Small intestine (tissue), 7 donors: ENCODE results near the gene ST14. TPM values are rescaled to one million over a fixed set of nuclear protein-coding genes. Genes with fewer than 3 reads are reported as not detected.

Experiments
- DNase-seq, 2 donors: peaks; one replicate each; pipeline versions ENCODE4 v3.0.0 to v3.0.0-alpha.2; 2013
- FAIRE-seq: peaks from 2 replicates; lab custom pipeline; 2012; peaks lifted over from hg19 to GRCh38; lab: Jason Lieb, UNC
- H3K27ac ChIP-seq, 3 donors: one replicate each; pipeline ENCODE4 v1.5.1; 2013; ENCODE audit warnings: low read length in 2 of 3, mild to moderate bottlenecking in 2 of 3, control low read depth in 1 of 3, inconsistent platforms in 1 of 3, low read depth in 1 of 3, moderate library complexity in 1 of 3
- H3K27me3 ChIP-seq, 3 donors: one replicate each; pipeline ENCODE4 v1.6.1; 2013; ENCODE audit warnings: low read length in 3 of 3, inconsistent platforms in 1 of 3; ENCODE audit not compliant: control insufficient read depth in 3 of 3, insufficient read depth in 3 of 3
- H3K36me3 ChIP-seq, 3 donors: one replicate each; pipeline ENCODE4 v1.6.1; 2013; ENCODE audit warnings: low read length in 3 of 3, inconsistent platforms in 1 of 3, low read depth in 1 of 3, mild to moderate bottlenecking in 1 of 3, moderate library complexity in 1 of 3; ENCODE audit not compliant: control insufficient read depth in 3 of 3, insufficient read depth in 2 of 3
- H3K4me1 ChIP-seq, 3 donors: one replicate each; pipeline ENCODE4 v1.6.1; 2013; ENCODE audit warnings: low read length in 2 of 3, inconsistent platforms in 1 of 3, low read depth in 1 of 3, mild to moderate bottlenecking in 1 of 3, moderate library complexity in 1 of 3; ENCODE audit not compliant: control insufficient read depth in 3 of 3, insufficient read depth in 2 of 3
- H3K4me3 ChIP-seq, 3 donors: one replicate each; pipeline ENCODE4 v1.5.1; 2013; ENCODE audit warnings: low read length in 3 of 3, control low read depth in 1 of 3, inconsistent platforms in 1 of 3, low read depth in 1 of 3, mild to moderate bottlenecking in 1 of 3, moderate library complexity in 1 of 3
- H3K9me3 ChIP-seq, 2 donors: one replicate each; pipeline ENCODE4 v1.6.1; 2013; ENCODE audit warnings: low read depth in 1 of 2, low read length in 1 of 2; ENCODE audit not compliant: control insufficient read depth in 2 of 2, insufficient read depth in 1 of 2
- WGBS, 3 donors: extraction: QIAGEN DNeasy Blood & Tissue Kit; methylation state at CpG; one replicate each; pipeline ENCODE4 v1.1.7; 2013; 5-methylcytosine and 5-hydroxymethylcytosine counted together
- polyA plus RNA-seq, 4 donors: library from polyadenylated mRNA; stranded (reverse) in 3 of 4; unstranded in 1 of 4; fragments of 200-250 nt in 3 of 4; fragments of 120-200 nt in 1 of 4; gene quantifications; one replicate each; pipeline versions ENCODE4 v1.2.1 to v1.2.3, GENCODE V29; 2013
- donor health status: healthy with polysubstance abuse.
- donor health status: control.
- donor health status: control.
- donor health status: Bipolar disorder and iron deficiency.
- donor health status: healthy.

ST14 gene
- polyA plus RNA-seq, 4 donors = 97.8 to 259 (median 143) TPM

- Histone ChIP-seq H3K4me1 (peaks cover 0 to 18% (median 5%) of the 10 kb centered on the region in 3 donors), H3K27ac (no peak overlapping the region), H3K36me3 (no peaks in the 10 kb centered on the region), H3K27me3 (no peaks in the 10 kb centered on the region), H3K4me3 (no peak overlapping the region), H3K9me3 (no peaks in the 10 kb centered on the region)
- FAIRE-seq (no peak), DNase-seq (no peak)
- 64 to 77% (median 70%) methylated on average over 7 of the region's 7 CpGs for WGBS, 3 donors
These were observed 8.8 kb upstream of the ST14 start for GRCh38 chr11:130150790-130151189.

GRCh38 chr11:130151196-130151595, 8.4 kb upstream of the ST14 start:
- Histone ChIP-seq H3K4me3 (no peak overlapping the region), H3K9me3 (no peaks in the 10 kb centered on the region), H3K36me3 (no peaks in the 10 kb centered on the region), H3K27me3 (no peaks in the 10 kb centered on the region), H3K27ac (no peak overlapping the region), H3K4me1 (peaks cover 0 to 14% (median 5%) of the 10 kb centered on the region in 3 donors)
- DNase-seq (no peak), FAIRE-seq (no peak)
- 76 to 77% (median 76%) methylated on average over 1 of the region's 1 CpG for WGBS, 3 donors

- Histone ChIP-seq H3K4me1 (peaks cover 0 to 4% (median 0%) of the 10 kb centered on the region in 3 donors), H3K27ac (no peak overlapping the region), H3K9me3 (no peaks in the 10 kb centered on the region), H3K4me3 (no peak overlapping the region), H3K36me3 (peaks cover 0 to 7% (median 0%) of the 10 kb centered on the region in 3 donors), H3K27me3 (peaks cover 0 to 5% (median 0%) of the 10 kb centered on the region in 3 donors)
- no peak for FAIRE-seq
- 77 to 83% (median 78%) methylated on average over 11 of the region's 11 CpGs for WGBS, 3 donors
- no peak for DNase-seq
These were observed 3.2 kb upstream of the ST14 start for GRCh38 chr11:130156108-130157022.

GRCh38 chr11:130157101-130157500, 2.5 kb upstream of the ST14 start:
- no peak for FAIRE-seq

GRCh38 chr11:130157840-130158239, 1.7 kb upstream of the ST14 start:
- peaks cover 0 to 5% (median 0%) of the 10 kb centered on the region in 3 donors for H3K27me3 ChIP-seq
- H3K27ac ChIP-seq = no peak overlapping the region
- H3K4me1 ChIP-seq = peaks cover 0 to 15% (median 0%) of the 10 kb centered on the region in 3 donors
- no peak overlapping the region for H3K4me3 ChIP-seq
- no peaks in the 10 kb centered on the region for H3K9me3 ChIP-seq
- FAIRE-seq (no peak), DNase-seq (no peak)
- peaks cover 0 to 16% (median 0%) of the 10 kb centered on the region in 3 donors for H3K36me3 ChIP-seq
- WGBS, 3 donors = 73 to 88% (median 77%) methylated on average over 3 of the region's 3 CpGs

More at GRCh38 chr11:130157101-130157500, 2.5 kb upstream of the ST14 start:
- Histone ChIP-seq H3K4me1 (peaks cover 0 to 8% (median 0%) of the 10 kb centered on the region in 3 donors), H3K4me3 (no peak overlapping the region), H3K27ac (no peak overlapping the region), H3K36me3 (peaks cover 0 to 13% (median 0%) of the 10 kb centered on the region in 3 donors), H3K9me3 (no peaks in the 10 kb centered on the region), H3K27me3 (peaks cover 0 to 5% (median 0%) of the 10 kb centered on the region in 3 donors)
- WGBS, 3 donors = 90 to 95% (median 92%) methylated on average over 8 of the region's 8 CpGs
- no peak for DNase-seq

- FAIRE-seq (no peak), DNase-seq (peak in 1 of 2 donors; percentile 18)
These were observed 443 bp upstream of the ST14 start for GRCh38 chr11:130159139-130159538.

GRCh38 chr11:130160498-130161155, 1.0 kb downstream of the ST14 start:
- Histone ChIP-seq H3K27ac (peak overlapping the region; percentile 80 to 87 (median 84)), H3K9me3 (no peaks in the 10 kb centered on the region), H3K27me3 (peaks cover 0 to 5% (median 0%) of the 10 kb centered on the region in 3 donors), H3K4me1 (peaks cover 0 to 35% (median 0%) of the 10 kb centered on the region in 3 donors), H3K4me3 (peak overlapping the region; percentile 67 to 91 (median 86)), H3K36me3 (peaks cover 0 to 41% (median 0%) of the 10 kb centered on the region in 3 donors)
- WGBS, 3 donors = 11 to 33% (median 22%) methylated on average over 19 of the region's 19 CpGs
- DNase-seq = peak in 1 of 2 donors; percentile 58
- no peak for FAIRE-seq

More at GRCh38 chr11:130159139-130159538, 443 bp upstream of the ST14 start:
- Histone ChIP-seq H3K36me3 (peaks cover 0 to 28% (median 0%) of the 10 kb centered on the region in 3 donors), H3K4me3 (peak overlapping the region in 2 of 3 donors; percentile 38 to 86), H3K4me1 (peaks cover 0 to 28% (median 0%) of the 10 kb centered on the region in 3 donors), H3K27me3 (peaks cover 0 to 5% (median 0%) of the 10 kb centered on the region in 3 donors), H3K27ac (peak overlapping the region in 2 of 3 donors; percentile 27 to 80), H3K9me3 (no peaks in the 10 kb centered on the region)
- WGBS, 3 donors = 44 to 63% (median 49%) methylated on average over 14 of the region's 14 CpGs
